GM23338 (cell line): Measurements from ENCODE around the gene SYNE1. TPM values are rescaled to one million over a fixed set of nuclear protein-coding genes. Genes with fewer than 3 reads are reported as not detected.

Experiments
- ATAC-seq: fragments of 200-7000 bp; cut with Tn5 transposase; 3 replicates; pipeline ENCODE4 v1.9.1; 2020
- DNase-seq: peaks from one replicate; pipeline ENCODE4 v3.0.0-alpha.2; 2015; ENCODE audit warnings: low spot score
- H2AFZ ChIP-seq: fragments of 200-600 bp; sonication (generic); 2 replicates; pipeline ENCODE4 v1.8.0; 2016; ENCODE audit warnings: antibody characterized with exemption, mild to moderate bottlenecking, moderate library complexity
- H3F3A ChIP-seq: fragments of 200-600 bp; sonication (generic); replicated peaks from 2 replicates; pipeline ENCODE4 v1.8.0; 2017; ENCODE audit warnings: antibody characterized with exemption, mixed run types, low read depth
- H3K27ac ChIP-seq: fragments of 200-600 bp; sonication (generic); 2 replicates; pipeline ENCODE4 v1.6.1; 2016; ENCODE audit warnings: low read depth
- H3K27me3 ChIP-seq: fragments of 200-600 bp; sonication (generic); 2 replicates; pipeline ENCODE4 v1.8.0; 2016; ENCODE audit warnings: mild to moderate bottlenecking, mixed run types, moderate library complexity; ENCODE audit not compliant: insufficient read depth
- H3K36me3 ChIP-seq: fragments of 200-600 bp; sonication (generic); 2 replicates; pipeline ENCODE4 v1.8.0; 2016; ENCODE audit warnings: mild to moderate bottlenecking; ENCODE audit not compliant: insufficient read depth
- H3K4me1 ChIP-seq: fragments of 200-600 bp; sonication (generic); 2 replicates; pipeline ENCODE4 v1.8.0; 2016; ENCODE audit warnings: mild to moderate bottlenecking, moderate library complexity; ENCODE audit not compliant: insufficient read depth
- H3K4me2 ChIP-seq: fragments of 200-600 bp; sonication (generic); 2 replicates; pipeline ENCODE4 v1.7.1; 2017; ENCODE audit warnings: mixed run types
- H3K4me3 ChIP-seq: fragments of 200-600 bp; sonication (generic); 2 replicates; pipeline ENCODE4 v1.6.1; 2016; ENCODE audit warnings: mixed run types
- H3K79me2 ChIP-seq: fragments of 200-600 bp; sonication (generic); replicated peaks from 2 replicates; pipeline ENCODE4 v1.8.0; 2017; ENCODE audit warnings: mild to moderate bottlenecking; ENCODE audit not compliant: insufficient read depth
- H3K9me2 ChIP-seq: fragments of 200-600 bp; sonication (generic); 2 replicates; pipeline ENCODE4 v1.8.0; 2017; ENCODE audit not compliant: insufficient read depth
- H4K20me1 ChIP-seq: fragments of 200-600 bp; sonication (generic); replicated peaks from 2 replicates; pipeline ENCODE4 v1.8.0; 2017; ENCODE audit warnings: mild to moderate bottlenecking; ENCODE audit not compliant: insufficient read depth
- H3K27ac Mint-ChIP-seq: 2 replicates; pipeline ENCODE4 v1.8.0; 2020; ENCODE audit warnings: inconsistent platforms, mild to moderate bottlenecking, moderate library complexity, mixed read lengths
- H3K27me3 Mint-ChIP-seq: 3 replicates; pipeline ENCODE4 v1.8.0; 2022; ENCODE audit warnings: low read depth, mild to moderate bottlenecking, moderate library complexity, mixed read lengths, inconsistent platforms; ENCODE audit not compliant: insufficient read depth, poor library complexity
- H3K36me3 Mint-ChIP-seq: 3 replicates; pipeline ENCODE4 v1.8.0; 2021; ENCODE audit warnings: low read depth, mild to moderate bottlenecking, inconsistent platforms, moderate library complexity, mixed read lengths
- H3K4me1 Mint-ChIP-seq: 3 replicates; pipeline ENCODE4 v1.8.0; 2020; ENCODE audit warnings: mild to moderate bottlenecking, inconsistent platforms, mixed read lengths
- H3K4me3 Mint-ChIP-seq: 3 replicates; pipeline ENCODE4 v1.8.0; 2021; ENCODE audit warnings: moderate library complexity, mild to moderate bottlenecking, inconsistent platforms, mixed read lengths
- H3K9me3 Mint-ChIP-seq: 3 replicates; pipeline ENCODE4 v1.8.0; 2020; ENCODE audit warnings: moderate library complexity, mild to moderate bottlenecking, inconsistent platforms, mixed read lengths
- CREB1 ChIP-seq: fragments of 250-450 bp; sonication (Bioruptor Pico); IDR thresholded peaks from 2 replicates; pipeline ENCODE4 v1.5.0; 2020; ENCODE audit warnings: low read depth, mild to moderate bottlenecking, moderate library complexity
- CTCF ChIP-seq, 2 experiments: fragments of 200-600 bp in 1 of 2; sonication (generic) in 1 of 2; conservative IDR thresholded peaks; 2 replicates each; pipeline versions ENCODE4 v1.5.1 to v1.6.1; 2016 to 2017; ENCODE audit warnings: antibody characterized with exemption in 2 of 2, low read depth in 2 of 2, mild to moderate bottlenecking in 2 of 2, moderate library complexity in 1 of 2
- ETS1 ChIP-seq: IDR thresholded peaks from 2 replicates; pipeline ENCODE4 v1.6.1; 2016; ENCODE audit warnings: antibody characterized with exemption
- EZH2 ChIP-seq: fragments of 200-600 bp; sonication (generic); IDR thresholded peaks from one replicate; pipeline ENCODE4 v1.8.0; 2017; ENCODE audit warnings: antibody characterized with exemption, mild to moderate bottlenecking, low read depth; ENCODE audit not compliant: unreplicated experiment
- EZH2phosphoT487 ChIP-seq: fragments of 200-600 bp; sonication (generic); IDR thresholded peaks from one replicate; pipeline ENCODE4 v1.8.1; 2018; ENCODE audit warnings: antibody characterized with exemption; ENCODE audit not compliant: unreplicated experiment
- JUNB ChIP-seq: IDR thresholded peaks from one replicate; pipeline ENCODE4 v1.6.1; 2016; ENCODE audit warnings: antibody characterized with exemption; ENCODE audit not compliant: unreplicated experiment
- NANOG ChIP-seq: IDR thresholded peaks from 2 replicates; pipeline ENCODE4 v1.6.1; 2016; ENCODE audit warnings: antibody characterized with exemption, borderline replicate concordance
- POLR2AphosphoS5 ChIP-seq: IDR thresholded peaks from 2 replicates; pipeline ENCODE4 v1.6.1; 2016; ENCODE audit warnings: antibody characterized with exemption, low read depth
- REST ChIP-seq: IDR thresholded peaks from one replicate; pipeline ENCODE4 v1.6.1; 2018; ENCODE audit warnings: antibody characterized with exemption; ENCODE audit not compliant: unreplicated experiment
- STAT1 ChIP-seq: IDR thresholded peaks from one replicate; pipeline ENCODE4 v1.6.1; 2016; ENCODE audit warnings: antibody characterized with exemption; ENCODE audit not compliant: unreplicated experiment
- ZNF114 ChIP-seq: fragments of 250-450 bp; sonication (Bioruptor Pico); IDR thresholded peaks from 2 replicates; pipeline ENCODE4 v1.5.0; 2020; ENCODE audit warnings: mild to moderate bottlenecking, moderate library complexity
- ZNF331 ChIP-seq: fragments of 250-450 bp; sonication (Bioruptor Pico); IDR thresholded peaks from 2 replicates; pipeline ENCODE4 v1.5.0; 2020; ENCODE audit warnings: low read depth, mild to moderate bottlenecking, moderate library complexity
- ZNF462 ChIP-seq: fragments of 250-450 bp; sonication (Bioruptor Pico); IDR thresholded peaks from 2 replicates; pipeline ENCODE4 v1.5.0; 2020; ENCODE audit warnings: mild to moderate bottlenecking, moderate library complexity
- polyA plus RNA-seq: library from polyadenylated mRNA; unstranded; fragments of >200 nt; fragmentation: Nextera tagmentation; extraction: Ambion mirVana; gene quantifications from 2 replicates; pipeline ENCODE4 v1.2.1, GENCODE V29; 2016
- total RNA-seq: library from RNA; depleted of rRNA; stranded (reverse); fragments of >200 nt; shearing (Covaris generic); gene quantifications from 2 replicates; pipeline ENCODE4 v1.2.3, GENCODE V29; 2014

Gene SYNE1
- total and polyA plus RNA-seq, 2 experiments from 2014 or later = 3.9 to 13.6 TPM

DNA sequence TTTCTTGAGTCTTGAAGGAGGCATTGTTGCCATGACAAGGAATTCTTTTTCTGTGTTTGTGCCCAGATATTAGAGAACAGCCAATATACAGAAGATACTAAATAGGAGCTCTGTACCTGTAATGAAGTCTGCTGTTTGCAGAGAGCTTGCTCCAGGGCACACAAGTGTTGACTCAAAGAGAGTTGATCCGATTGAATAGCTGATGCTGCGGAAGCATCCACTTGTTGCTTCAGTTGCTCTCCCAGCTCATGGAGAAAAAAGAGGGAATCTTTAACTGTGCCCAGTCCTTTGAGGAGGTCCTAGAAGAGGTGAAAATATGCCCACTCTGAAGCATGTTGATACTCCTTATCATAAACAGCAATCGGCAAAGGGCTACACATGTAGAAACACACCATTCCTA is 418.3 kb downstream of the SYNE1 start:
- Mint-ChIP-seq H3K27me3 (peaks cover 4% of the 10 kb centered on the region), H3K4me3 (no peak overlapping the region), H3K36me3 (peaks cover 31% of the 10 kb centered on the region), H3K9me3 (peaks cover 17% of the 10 kb centered on the region), H3K4me1 (no peaks in the 10 kb centered on the region), H3K27ac (no peak overlapping the region)
- TF ChIP-seq CREB1 (CRISPR knock-in tag) (no peak), POLR2AphosphoS5 (no peak), NANOG (no peak), JUNB (no peak), ZNF114 (no peak), EZH2 (no peak), ZNF462 (CRISPR knock-in tag) (no peak), REST (no peak), ZNF331 (CRISPR knock-in tag) (no peak), EZH2phosphoT487 (no peak), ETS1 (no peak), STAT1 (no peak), CTCF (conservative IDR thresholded peaks at IDR 0.05; ENCODE audit: low read depth in 2 of 2) (no peak)
- Histone ChIP-seq H3K4me3 (no peak overlapping the region), H3K4me2 (no peak overlapping the region), H2AFZ (no peak overlapping the region), H3K36me3 (peaks cover 15% of the 10 kb centered on the region), H3K27me3 (no peaks in the 10 kb centered on the region), H3K4me1 (no peaks in the 10 kb centered on the region), H3K9me2 (peaks cover 3% of the 10 kb centered on the region; the same call in 1 of the 2 replicates), H3F3A (no peaks in the 10 kb centered on the region), H4K20me1 (no peaks in the 10 kb centered on the region), H3K27ac (no peak overlapping the region), H3K79me2 (no peaks in the 10 kb centered on the region)
- DNase-seq (no peak), ATAC-seq (no peak)
